ENCODE results near the gene CACNB4. TPM values are rescaled to one million over a fixed set of nuclear protein-coding genes. Genes with fewer than 3 reads are reported as not detected.

CACNB4 gene
- total and polyA plus RNA-seq, 10 of the 15 experiments (the other 5 are each of a cell fraction or from before 2014, with no cell fraction given) = 2.0 to 21.6 (median 9.3) TPM

DNA sequence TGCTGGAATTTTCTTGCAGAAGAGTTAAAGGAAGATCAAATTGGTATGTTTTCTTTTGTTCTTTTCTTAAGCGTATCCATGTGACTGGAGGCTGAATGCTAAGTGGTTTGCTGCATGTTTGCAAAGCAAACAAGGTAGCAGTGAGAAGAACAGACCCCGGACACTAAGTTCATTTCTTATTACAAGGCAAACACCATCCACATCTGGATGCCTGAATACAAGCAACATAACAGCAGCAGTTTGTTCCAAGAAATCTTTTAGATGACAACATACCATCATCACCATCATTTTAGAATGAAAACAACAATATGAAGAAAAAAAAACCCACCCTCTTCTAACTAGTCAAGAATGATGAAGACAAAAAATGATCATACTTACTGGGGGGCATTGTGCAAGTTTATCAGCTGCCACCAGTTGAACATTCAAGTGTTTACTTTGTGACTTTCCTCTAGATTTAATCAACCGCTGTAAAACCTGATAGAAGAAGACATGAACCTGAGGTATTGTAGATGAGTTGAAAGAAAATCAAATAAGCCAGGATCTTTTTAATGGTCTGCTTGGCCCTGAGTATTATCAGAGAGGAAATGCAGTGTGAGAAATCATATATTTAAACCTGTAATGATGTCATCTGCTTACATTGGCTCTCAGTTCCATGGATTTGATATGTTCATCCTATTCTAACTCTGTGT, 245.6 kb downstream of the CACNB4 start:
- in situ Hi-C loops (cut with MboI) = no loop called here

More for the DNA sequence above, 245.6 kb downstream of the CACNB4 start:
- Histone ChIP-seq H3K4me1 (ENCODE audit: control insufficient read depth, insufficient read depth, low read length) (peaks cover 7% of the 10 kb centered on the region; the same call in 1 of the 2 replicates), H4K20me1 (ENCODE audit: control insufficient read depth, insufficient read depth) (no peaks in the 10 kb centered on the region), H3K27me3 (replicated peaks in 1 of 2; ENCODE audit: control insufficient read depth in 2 of 2, insufficient read depth in 2 of 2, low read length in 1 of 2) (peaks cover 0 to 2% of the 10 kb centered on the region in 2 experiments; a peak in 1 of 4 replicates), H3K9ac (ENCODE audit: control insufficient read depth, insufficient read depth, low read length) (no peak overlapping the region), H3K79me2 (ENCODE audit: control insufficient read depth, insufficient read depth, low read length) (no peaks in the 10 kb centered on the region), H3K9me3 (replicated peaks; ENCODE audit: control insufficient read depth, insufficient read depth, low read length) (no peaks in the 10 kb centered on the region), H2AFZ (ENCODE audit: control insufficient read depth, low read depth, low read length) (no peak overlapping the region), H3K36me3 (ENCODE audit: control insufficient read depth in 2 of 2, insufficient read depth in 2 of 2, low read length in 1 of 2) (no peaks in the 10 kb centered on the region), H3K4me3 (no peak overlapping the region), H3K27ac (ENCODE audit: control insufficient read depth, insufficient read depth) (no peak overlapping the region), H3K4me2 (ENCODE audit: control insufficient read depth, insufficient read depth) (no peak overlapping the region)
- ATAC-seq = no peak
- RAD21 ChIA-PET (ENCODE audit: unreplicated experiment) = interaction anchor here (0.6 kb wide), 1 partner anchor 60 kb away, joined by 3 read pairs; no protein-coding TSS in a partner anchor
- no TSS peak for BruUV-seq (replicated peaks)
- CTCF ChIA-PET = interaction anchor here (1.5 kb wide), 1 partner anchor 10 kb away, joined by 3 read pairs; no protein-coding TSS in a partner anchor
- DNase-seq (ENCODE audit: low read depth, low spot score) = no peak
- TF ChIP-seq TCF12 (IDR thresholded peaks at IDR 0.05; ENCODE audit: low read depth, low read length) = no peak
- no peak for TF ChIP-seq SIX5 (IDR thresholded peaks at IDR 0.05; ENCODE audit: low read depth, low read length, severe bottlenecking)
- no peak for TF ChIP-seq HDAC2 (IDR thresholded peaks at IDR 0.05)
- TF ChIP-seq YBX1 (IDR thresholded peaks at IDR 0.05) = no peak
- no peak for TF ChIP-seq NR2F1 (conservative IDR thresholded peaks at IDR 0.05)
- no peak for TF ChIP-seq BACH1 (IDR thresholded peaks at IDR 0.05; ENCODE audit: borderline replicate concordance)
- TF ChIP-seq HDAC6 (IDR thresholded peaks at IDR 0.05; ENCODE audit: unreplicated experiment) = no peak
- no peak for TF ChIP-seq ZSCAN29 (IDR thresholded peaks at IDR 0.05)
- TF ChIP-seq MYB (IDR thresholded peaks at IDR 0.05; ENCODE audit: borderline replicate concordance, low read depth, low read length) = no peak
- no peak for TF ChIP-seq NFXL1 (IDR thresholded peaks at IDR 0.05; ENCODE audit: borderline replicate concordance)
- no peak for TF ChIP-seq POLR2AphosphoS5 (IDR thresholded peaks at IDR 0.05; ENCODE audit: low read length)
- TF ChIP-seq PML (IDR thresholded peaks at IDR 0.05; ENCODE audit: low read length) = no peak
- TF ChIP-seq RELB (IDR thresholded peaks at IDR 0.05; ENCODE audit: low read depth) = no peak
- TF ChIP-seq JUNB (IDR thresholded peaks at IDR 0.05) = no peak
- TF ChIP-seq BRCA1 (IDR thresholded peaks at IDR 0.05; ENCODE audit: low read depth, low read length) = no peak
- TF ChIP-seq CREM (IDR thresholded peaks at IDR 0.05; ENCODE audit: low read depth) = no peak
- no peak for TF ChIP-seq BCLAF1 (IDR thresholded peaks at IDR 0.05)
- no peak for TF ChIP-seq SP1 (IDR thresholded peaks at IDR 0.05; ENCODE audit: low read depth, low read length)
- TF ChIP-seq POLR2A (IDR thresholded peaks at IDR 0.05; ENCODE audit: low read depth, low read length) = no peak
- POLR2A ChIA-PET = no interaction called here
- intact Hi-C loops (cut with micrococcal nuclease; ENCODE audit: unreplicated experiment) = no loop called here
- SMC1A ChIA-PET (ENCODE audit: uncharacterized antibody, unreplicated experiment) = interaction anchor here (1.0 kb wide), 1 partner anchor 11 kb away, joined by 3 read pairs; no protein-coding TSS in a partner anchor
- 100% methylated on average over 3 of the region's 3 CpGs for WGBS (ENCODE audit: insufficient coverage, insufficient replicate concordance, low lambda C conversion rate, missing lambda C conversion rate)
- FAIRE-seq = no peak
